ENCODE measurements around the gene STX8.

Gene STX8

DNA sequence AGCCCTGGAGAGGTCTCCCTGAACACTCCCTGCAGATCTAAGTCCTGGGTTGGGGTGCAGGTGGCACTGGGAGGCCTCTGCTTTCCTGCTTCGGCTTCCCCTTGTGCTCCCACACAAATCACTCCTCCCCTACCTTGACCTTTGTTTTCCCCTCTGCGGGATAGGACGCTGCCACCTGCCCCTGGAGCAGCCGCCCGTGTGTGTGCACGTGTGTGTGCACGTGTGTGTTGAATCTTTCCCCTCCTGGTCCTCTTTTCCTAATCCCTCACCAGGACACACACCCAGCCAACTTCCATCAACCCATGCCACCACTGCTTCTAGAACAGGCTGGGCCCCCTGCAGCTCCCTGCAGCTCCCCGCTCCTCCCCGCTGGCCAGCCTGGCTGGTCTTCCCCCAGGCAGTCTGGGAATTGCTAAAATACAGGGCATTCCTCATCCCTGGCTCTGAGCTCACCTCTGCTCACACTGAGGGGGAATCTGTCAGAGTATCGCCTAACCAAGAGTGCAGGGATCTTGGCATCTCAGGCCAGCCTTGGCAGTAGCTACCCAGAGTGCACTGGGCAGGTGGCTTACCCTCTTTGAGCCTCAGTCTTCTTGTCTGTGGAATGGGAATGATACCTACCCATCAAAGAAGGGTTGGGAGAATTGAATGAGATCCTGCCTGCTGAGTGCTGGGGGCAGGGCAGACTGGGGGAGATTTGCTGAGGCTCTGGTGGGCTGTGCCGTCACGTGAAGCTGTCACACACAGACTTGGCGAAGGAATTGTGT, 355.8 kb downstream of the STX8 start:
- TF ChIP-seq, protein P1, sequence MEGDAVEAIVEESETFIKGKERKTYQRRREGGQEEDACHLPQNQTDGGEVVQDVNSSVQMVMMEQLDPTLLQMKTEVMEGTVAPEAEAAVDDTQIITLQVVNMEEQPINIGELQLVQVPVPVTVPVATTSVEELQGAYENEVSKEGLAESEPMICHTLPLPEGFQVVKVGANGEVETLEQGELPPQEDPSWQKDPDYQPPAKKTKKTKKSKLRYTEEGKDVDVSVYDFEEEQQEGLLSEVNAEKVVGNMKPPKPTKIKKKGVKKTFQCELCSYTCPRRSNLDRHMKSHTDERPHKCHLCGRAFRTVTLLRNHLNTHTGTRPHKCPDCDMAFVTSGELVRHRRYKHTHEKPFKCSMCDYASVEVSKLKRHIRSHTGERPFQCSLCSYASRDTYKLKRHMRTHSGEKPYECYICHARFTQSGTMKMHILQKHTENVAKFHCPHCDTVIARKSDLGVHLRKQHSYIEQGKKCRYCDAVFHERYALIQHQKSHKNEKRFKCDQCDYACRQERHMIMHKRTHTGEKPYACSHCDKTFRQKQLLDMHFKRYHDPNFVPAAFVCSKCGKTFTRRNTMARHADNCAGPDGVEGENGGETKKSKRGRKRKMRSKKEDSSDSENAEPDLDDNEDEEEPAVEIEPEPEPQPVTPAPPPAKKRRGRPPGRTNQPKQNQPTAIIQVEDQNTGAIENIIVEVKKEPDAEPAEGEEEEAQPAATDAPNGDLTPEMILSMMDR (IDR thresholded peaks at IDR 0.05; ENCODE audit: insufficient read depth, missing control alignments), result no peak
- FAIRE-seq (no peak), DNase-seq (ENCODE audit: insufficient read length, low spot score) (no peak)

- FAIRE-seq (no peak), DNase-seq (ENCODE audit: insufficient read length, low spot score) (no peak)
- TF ChIP-seq, protein P1 (IDR thresholded peaks at IDR 0.05; ENCODE audit: insufficient read depth, missing control alignments), result no peak
Measured at GRCh38 chr17:9218911-9219310, 356.7 kb downstream of the STX8 start.

GRCh38 chr17:9218064-9218635, 357.5 kb downstream of the STX8 start:
- DNase-seq (ENCODE audit: insufficient read length, low spot score) (no peak), FAIRE-seq (no peak)
- TF ChIP-seq, protein P1 (IDR thresholded peaks at IDR 0.05; ENCODE audit: insufficient read depth, missing control alignments), result no peak

DNA sequence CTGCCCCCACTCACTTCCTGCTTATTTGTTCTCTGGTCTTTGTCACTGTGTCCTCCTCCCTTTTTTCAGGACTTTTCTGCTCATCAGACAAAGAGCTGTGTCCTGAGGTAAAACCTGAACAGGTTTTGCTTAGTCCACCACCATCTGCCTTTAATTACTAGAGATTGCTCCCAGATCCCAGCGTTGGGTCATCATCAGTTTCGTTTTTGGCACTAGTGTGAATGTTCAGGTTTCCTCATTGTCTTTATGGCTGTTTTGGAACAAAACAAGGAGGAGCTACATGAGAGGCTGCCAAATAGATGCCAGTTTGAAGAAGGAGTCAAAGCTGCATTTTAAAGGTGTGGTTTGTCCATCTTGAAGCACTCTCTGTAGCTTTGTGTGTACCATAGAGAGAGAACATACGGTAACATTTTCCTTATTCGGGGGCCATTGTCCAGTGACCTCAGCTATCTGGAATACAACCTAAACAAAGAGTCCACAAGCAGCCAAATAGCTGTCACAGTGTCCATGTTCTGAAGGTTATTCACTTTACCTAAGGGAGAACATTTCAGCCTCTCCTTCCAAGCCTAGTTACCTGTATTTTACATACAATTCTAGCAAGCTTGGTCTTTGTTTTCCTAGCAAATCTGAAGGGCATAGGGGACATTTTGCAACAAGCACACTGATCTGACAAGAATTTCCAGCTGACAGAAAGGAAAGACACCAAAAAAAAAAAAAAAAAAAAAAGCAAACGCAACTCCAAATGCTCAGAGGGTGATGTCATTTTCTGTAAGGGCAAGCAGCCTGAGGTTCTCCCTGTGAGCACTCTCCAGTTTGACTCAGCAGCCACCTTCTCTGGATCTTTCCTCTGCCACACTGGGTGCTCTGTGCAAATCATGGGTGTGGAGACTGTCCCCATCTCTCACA, 358.2 kb downstream of the STX8 start:
- TF ChIP-seq, protein P1 (IDR thresholded peaks at IDR 0.05; ENCODE audit: insufficient read depth, missing control alignments), result no peak
- no peak for FAIRE-seq

DNA sequence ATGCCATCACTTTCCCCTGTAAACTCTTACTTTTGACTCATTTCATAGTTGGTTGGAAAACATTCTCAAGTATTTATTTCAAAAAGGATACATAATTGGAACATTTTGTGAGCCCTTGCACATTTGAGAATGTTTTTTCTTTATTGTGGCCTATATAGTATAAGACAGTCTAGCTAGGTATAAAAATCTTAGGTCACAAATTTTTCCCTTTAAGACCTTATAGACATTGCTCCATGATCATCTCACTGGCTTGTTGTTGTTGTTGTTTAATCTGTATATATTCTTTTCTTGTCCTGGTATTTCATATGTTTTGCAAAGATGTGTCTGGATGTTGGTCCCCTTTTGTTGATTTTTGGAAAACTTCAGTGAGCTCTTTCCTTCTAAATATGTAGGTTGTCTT, 360.2 kb downstream of the STX8 start:
- FAIRE-seq (no peak), DNase-seq (ENCODE audit: insufficient read length, low spot score) (no peak)
- TF ChIP-seq, protein P1 (IDR thresholded peaks at IDR 0.05; ENCODE audit: insufficient read depth, missing control alignments), result no peak

More for the DNA sequence above, 358.2 kb downstream of the STX8 start:
- no peak for DNase-seq (ENCODE audit: insufficient read length, low spot score)

GRCh38 chr17:9213303-9213640, 362.3 kb downstream of the STX8 start:
- FAIRE-seq (no peak), DNase-seq (ENCODE audit: insufficient read length, low spot score) (no peak)
- TF ChIP-seq, protein P1 (IDR thresholded peaks at IDR 0.05; ENCODE audit: insufficient read depth, missing control alignments), result no peak
